Hematopoietic multipotent progenitor cell treated with erythropoietin and hydrocortisone succinate and interleukin-3 and kit ligand, for 17 days (in vitro differentiated cells): Measurements from ENCODE around the gene TP53AIP1.

ENCODE experiments used
- DNase-seq: peaks from one replicate; pipeline ENCODE4 v3.0.0-alpha.2; 2015; ENCODE audit warnings: low spot score

Gene TP53AIP1

DNA sequence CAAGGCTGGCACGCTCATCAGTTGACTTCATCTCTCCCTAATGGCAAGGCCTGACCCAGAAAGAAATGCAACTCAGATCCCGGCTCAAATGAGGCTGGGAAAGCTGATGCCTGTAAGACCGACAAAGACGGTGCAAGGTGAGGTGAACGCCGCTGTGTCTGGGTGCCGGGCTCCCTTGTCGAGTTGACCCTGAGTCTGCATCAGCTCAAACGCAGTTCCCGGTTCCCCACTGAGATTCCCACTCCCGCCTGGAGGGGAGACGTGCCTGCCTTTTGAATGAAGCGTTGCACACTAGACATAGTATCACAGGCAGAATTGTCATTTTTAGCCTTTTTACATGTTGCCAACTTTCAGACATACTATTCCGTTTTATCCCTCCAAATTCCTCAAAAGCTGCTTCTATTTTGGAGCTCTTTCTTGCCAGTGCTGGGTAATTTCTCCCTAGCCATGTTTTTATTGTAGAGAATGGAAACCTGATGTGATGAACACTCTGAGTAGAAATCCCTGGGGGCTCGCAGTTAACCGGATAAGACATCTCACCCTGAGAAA, 831 bp upstream of the TP53AIP1 start:
- no peak for DNase-seq

DNA sequence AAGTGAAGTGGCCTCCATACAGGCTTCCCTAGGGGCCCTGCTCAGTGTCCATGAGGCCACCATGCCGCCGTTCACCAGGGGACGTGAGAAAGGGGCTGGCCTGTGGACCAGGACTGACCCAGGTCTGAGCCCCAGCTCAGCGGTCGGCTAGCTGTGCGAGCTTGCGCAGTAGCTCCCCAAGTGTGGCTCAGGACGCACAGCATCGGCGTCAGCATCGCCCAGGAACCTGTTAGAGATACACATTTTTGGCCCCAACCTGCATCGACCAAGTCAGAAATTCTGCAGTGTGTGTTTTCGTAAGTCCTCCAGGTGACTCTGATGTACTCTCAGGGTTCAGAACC, 429 bp downstream of the TP53AIP1 start:
- no peak for DNase-seq

DNA sequence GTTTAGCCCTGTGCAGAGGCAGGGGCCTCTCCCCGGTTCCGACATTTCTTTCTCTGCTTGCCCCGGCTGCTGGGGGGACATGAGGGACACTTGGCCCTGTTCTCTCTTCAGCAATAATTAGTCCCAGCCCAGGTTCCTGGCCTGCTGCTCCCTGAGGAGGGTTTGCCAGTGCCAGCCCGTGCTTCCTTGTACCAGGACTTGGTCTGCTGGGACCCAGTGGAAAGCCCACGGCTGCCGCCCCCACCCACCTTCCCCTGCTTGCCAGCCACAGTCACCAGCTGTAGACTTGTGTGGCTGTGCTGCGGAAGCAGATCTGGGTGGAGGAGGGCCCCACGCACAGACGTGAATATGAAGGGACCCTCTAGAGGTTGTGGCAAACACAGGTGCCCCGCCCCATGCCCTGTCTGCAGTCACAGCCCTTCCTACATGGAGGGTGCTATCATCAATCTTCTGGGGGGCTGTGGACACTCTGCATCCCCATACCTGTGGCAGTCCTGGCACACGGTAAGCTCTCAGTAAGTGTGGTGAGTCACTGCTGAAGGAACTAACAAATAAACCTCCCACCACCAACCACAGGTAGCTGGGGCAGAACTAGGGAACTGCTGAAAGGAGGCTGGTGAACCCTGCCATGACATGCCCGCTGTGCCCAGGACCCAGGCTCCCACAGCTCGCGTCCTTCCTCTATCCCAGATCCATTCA, 949 bp downstream of the TP53AIP1 start:
- no peak for DNase-seq

DNA sequence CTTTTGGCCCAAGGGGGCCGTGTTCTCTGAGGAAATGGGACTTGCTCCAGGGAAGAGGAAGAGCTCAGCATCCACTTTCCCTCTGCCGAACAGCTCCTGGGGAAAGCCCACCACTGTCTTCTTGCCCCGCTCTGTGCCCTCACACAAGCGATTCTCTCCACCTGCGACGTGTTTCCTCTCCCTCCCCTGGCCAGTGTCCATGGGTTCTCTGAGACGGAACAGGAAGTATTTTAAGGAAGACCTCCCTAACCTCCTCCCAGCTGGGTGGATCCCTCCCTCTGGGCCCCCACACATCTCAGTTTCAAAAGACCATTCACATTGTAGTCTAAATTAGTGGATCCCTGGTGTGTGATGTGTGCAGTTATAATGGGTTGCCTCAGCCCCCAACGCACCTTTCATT, 1.6 kb downstream of the TP53AIP1 start:
- no peak for DNase-seq

DNA sequence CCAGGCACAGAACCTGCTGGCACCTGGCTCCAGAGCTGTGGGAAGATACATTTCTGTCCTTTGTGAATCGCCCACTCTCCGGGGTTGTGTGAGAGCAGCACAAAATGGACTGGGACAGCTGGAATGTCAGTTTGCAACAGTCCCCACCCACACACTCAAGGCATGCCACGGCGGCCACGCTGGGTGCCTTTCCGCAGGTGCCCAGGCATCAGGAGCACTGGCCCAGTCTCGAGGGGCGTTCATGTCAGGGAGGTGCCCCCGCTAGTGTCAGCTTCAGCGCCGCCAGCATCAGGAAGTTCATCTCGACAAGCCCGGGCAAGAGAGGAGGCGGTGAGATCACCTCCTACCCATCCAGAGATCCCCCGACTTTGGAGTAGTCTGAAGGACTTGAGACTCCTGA, 2.1 kb downstream of the TP53AIP1 start:
- no peak for DNase-seq

DNA sequence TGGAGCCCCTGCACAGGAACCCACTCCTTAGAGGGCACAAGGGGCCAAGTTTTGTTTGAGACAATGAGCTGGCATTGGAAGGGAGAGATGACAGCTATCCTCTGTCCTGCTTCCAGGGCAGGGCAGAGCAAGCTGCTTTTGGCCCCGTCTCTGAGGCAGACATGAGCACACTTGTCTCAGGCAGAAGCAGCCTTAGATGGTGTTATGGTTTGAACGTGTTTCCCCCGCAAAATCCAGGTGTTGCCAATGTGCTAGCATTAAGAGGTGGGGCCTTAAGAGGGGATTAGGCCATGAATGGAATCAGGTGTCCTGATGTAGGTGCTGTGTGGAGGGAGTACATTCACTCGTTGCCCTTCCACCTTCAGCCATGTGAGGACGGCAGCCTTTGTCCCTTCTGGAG, 2.5 kb downstream of the TP53AIP1 start:
- DNase-seq: no peak

DNA sequence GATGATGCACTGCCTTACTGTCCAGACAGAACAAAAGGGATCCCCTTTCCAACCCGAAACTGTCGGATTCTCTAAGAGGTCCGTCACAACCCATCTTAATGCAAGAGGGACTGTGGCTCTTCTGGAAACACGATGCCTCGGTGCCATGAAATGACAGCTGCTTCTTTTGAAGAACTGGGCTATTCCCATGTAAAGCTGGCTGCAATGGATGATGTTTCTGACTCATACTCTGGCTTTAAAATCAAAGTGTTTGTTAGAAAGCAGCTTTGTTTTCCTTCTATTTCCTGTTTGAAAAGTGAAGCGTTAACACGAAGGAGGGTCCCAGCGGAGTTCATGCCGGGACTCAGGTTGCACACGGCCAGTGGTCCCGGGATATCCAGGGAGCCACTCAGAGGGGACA, 3.1 kb downstream of the TP53AIP1 start:
- no peak for DNase-seq

DNA sequence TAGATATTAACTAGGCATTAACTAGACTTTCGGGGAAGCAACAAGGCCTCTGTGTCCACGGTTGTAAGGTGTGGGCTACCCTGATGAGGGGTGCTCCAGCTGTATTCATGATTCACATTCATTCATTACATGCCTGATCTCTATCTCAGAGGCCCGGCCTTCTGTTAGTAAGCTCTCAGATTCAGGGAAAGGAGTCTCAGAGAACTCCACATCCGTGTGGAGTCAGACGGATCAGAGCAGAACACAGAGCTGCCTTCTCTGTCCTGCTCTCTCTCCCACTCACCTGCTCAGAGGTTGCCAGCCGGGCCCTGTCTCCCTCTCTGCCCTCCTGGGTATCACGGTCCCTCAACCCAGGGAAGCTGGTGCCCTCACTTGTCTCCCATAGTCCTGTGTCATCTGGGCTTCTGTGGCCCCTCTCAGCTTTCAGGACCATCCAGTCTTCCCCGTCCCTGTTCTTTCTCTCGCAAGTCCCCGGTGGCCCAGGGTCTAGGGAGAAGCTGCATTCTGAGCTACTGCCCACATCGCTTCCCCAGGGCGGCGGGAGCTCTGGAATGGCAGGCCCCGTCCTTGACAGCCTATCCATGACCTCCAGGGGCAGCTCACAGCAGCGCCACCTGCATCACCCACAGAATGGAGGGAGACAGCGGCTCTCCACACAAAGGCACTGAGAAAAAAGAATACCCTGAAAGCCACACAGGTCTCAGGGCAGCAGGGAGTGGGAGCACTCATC, 4.3 kb downstream of the TP53AIP1 start:
- DNase-seq: no peak

DNA sequence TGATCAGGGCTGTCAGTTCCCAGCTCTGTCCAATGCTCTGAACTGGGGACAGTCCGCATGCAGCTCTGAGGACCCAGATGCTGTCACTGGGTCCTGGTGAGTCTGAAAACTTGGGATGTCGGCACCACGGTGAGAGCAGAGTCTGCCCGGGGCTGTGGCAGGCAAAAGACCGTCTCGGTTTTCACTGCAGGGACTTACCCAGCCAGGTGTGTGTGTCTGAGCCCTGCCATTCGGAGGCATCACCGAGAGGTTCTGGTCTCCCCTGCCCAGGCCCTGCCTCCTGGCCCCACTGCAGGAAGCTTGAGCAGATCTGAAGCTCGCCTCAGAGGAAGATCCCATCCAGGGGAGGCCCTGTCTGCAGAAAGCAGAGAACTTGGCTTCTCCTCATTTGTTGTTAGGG, 5.2 kb downstream of the TP53AIP1 start:
- DNase-seq: no peak

DNA sequence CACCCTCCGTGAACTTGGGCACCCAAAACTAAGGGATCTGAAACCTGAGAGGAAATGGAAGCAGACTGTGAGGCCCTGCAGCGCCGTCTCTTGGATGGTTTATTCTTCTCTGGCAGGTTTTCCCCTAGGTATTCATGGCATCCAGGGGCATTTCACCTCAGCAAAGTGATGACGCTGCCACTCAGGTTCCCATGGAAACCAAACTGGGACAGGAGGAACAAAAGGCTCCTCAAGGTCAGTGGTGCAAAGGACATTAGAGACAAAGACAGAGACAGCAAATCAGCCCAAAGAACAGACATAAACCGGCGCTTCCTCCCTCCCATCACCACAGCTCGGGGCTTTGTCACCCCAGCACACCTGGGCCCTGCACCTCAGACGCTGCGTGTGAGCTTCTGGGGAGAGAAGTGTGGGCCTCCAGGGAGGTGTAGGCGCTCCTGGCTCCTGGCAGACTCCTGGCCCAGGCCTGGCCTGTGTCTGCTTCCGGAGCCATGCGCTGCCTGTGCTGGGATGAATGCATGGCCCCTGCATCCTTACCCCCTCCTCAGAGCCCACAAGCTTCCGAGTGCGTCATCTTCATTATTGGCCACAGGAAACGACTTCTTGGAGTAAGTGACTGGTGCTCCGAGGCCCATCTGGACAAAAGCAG, 5.9 kb downstream of the TP53AIP1 start:
- no peak for DNase-seq

DNA sequence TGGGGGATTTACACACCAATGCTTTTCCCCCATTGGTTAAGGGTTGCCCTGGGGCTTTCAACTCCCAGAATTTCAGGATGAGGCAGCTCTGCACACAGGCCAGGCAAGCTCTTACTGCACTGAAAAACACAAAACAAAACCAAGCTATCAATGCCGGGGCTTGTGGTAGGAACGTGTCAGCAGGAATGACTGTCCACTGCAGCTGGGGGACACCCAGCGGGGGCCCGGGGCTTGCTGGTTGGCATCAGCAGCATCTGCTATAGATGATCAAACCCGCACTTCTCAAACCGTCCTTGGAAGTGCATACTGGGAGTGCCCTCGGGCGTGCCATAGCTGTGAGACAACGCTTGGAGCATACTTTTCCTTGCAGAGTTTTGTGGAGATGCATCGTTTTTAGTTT, 7.7 kb downstream of the TP53AIP1 start:
- no peak for DNase-seq

DNA sequence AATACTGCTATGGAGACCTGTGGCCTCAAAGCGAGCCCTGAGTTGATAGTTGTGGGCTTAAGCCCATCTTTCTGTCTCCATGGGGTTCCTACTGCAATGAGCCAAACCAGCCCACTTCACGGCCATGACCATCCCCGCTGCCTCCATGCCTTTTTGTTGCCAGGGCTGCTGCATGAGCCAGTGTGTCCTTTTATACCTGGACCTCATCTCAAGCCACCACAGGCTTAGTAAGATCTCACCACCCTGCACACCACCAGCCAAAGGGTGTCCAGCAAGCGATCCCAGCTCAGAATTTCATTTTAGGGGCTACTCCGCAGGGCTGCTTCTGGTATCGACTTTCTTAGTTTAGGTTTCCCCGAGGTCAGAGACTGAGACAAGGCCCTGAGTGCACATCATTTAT, 8.3 kb downstream of the TP53AIP1 start:
- DNase-seq: no peak

DNA sequence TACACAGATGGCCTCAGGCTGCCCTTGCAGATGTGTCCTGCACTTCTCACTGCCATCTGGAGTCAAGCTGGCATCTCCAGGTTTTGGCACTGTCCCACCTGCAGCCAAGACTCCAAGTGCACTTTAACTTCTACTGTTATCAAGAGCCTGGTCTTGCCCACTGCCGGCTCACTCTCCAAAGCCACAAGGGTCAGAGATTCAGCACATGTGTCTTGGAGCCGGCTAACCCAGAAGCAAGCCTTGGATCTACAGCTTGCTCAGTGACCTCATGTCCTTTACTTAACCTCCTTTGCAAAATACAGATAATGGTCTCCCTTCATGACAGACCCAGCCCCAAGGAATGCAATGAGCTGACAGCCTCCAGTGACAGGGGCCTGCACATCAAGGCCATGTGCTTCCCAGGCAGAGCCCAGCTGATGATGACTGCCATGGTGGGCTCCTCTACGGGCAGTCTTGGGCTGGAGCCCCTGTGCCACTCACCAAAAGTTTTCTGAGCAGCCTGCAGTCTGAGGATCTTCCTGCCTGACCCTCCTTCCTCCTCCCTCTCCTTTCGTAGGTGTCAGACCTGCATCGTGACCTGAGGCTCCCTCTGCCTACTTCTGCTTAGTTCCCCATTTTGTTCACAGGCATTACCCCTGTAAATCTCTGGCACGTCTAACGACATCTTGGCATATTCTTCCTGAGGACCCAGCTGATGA, 9.0 kb downstream of the TP53AIP1 start:
- DNase-seq: no peak

DNA sequence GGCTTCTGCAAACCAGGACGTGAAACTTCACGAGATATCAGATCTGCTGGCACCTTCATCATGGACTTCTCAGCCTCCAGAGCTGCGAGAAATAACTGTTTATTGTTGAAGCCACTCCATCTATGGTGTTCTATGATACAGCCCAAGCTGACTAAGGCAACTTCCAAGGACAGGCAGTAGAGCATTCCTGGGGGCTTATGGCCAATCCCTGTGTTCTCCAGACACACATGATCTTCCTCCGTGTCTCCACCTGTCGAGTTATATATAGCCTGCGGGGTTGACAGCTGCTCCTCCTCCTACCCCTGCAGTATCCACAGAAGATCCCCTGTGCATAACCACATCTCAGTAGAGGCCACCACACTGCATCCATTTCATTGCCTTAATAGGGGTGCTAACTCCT, 11.0 kb downstream of the TP53AIP1 start:
- no peak for DNase-seq

DNA sequence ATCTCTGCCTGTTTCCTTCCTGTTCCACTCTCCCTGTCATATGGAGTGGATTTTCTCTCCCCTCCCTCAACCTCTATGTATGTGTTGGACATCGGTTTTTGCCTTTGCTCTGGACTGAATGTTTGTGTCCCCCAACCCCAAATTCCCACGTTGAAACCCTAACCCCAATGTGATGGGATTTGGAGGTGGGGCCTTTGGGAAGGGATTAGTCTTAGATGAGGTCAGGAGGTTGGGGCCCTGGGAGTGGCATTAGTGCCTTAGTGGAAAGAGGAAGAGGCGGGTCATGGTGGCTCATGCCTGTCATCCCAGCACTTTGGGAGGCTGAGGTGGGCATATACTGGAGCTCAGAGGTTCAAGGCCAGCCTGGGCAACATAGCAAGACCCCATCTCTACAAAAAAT, 11.6 kb downstream of the TP53AIP1 start:
- DNase-seq: no peak

DNA sequence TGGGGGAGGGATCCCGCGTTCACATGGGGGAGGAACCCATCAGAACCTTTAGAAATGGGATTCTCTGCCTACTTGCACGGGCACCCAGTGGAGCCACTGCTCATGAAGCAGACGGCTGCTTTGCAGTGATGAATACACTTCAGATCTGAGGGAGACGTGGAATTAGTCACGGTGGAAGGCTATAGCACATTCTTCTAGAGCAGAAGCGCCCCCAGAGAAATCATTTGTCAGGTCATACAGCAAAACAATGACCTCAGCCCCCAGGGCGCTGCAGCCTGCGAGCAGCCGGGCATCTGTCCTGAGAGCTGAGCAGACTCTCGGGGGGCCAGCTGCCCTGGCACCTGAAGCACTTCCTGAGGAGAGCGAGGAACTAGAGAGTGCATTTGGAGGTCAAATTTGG, 12.7 kb downstream of the TP53AIP1 start:
- DNase-seq: no peak

DNA sequence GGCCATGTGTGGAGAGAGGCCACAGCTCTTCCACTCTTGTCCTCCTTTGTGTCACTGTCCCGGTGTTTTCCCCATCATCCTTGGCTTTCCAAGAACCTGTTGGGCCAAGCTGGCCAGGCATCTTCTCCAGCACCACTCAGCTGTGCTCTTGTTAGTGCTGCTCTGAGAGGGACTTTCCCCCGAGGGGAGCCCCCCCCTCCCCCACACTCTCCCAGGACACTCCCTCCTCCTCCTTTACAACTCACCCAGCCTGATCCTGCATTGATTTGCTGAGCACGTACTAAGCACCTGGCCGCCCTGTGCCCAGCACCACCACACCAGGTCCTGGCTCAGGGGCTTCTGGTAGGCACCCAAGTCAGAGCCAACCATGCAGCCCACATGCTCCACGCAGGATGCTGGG, 13.2 kb downstream of the TP53AIP1 start:
- no peak for DNase-seq

DNA sequence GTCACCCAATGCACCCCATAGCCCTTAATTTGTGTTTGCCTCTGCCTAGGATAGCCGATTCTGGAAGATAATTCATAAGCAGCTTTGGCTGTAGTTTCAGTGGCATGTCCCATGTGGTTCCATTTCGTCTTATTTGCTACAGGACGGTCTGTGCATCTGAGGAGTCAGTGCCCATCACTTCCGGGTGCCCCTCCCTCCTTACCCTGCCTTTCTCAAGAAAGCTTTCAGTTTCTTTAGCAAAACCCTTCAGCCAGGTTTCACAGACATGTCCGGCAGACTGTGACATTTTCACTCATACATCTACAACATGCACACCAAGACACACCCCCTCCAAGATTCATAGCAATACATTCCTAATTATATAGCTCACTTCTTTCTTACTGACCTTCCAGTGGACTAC, 14.3 kb downstream of the TP53AIP1 start:
- DNase-seq: no peak

DNA sequence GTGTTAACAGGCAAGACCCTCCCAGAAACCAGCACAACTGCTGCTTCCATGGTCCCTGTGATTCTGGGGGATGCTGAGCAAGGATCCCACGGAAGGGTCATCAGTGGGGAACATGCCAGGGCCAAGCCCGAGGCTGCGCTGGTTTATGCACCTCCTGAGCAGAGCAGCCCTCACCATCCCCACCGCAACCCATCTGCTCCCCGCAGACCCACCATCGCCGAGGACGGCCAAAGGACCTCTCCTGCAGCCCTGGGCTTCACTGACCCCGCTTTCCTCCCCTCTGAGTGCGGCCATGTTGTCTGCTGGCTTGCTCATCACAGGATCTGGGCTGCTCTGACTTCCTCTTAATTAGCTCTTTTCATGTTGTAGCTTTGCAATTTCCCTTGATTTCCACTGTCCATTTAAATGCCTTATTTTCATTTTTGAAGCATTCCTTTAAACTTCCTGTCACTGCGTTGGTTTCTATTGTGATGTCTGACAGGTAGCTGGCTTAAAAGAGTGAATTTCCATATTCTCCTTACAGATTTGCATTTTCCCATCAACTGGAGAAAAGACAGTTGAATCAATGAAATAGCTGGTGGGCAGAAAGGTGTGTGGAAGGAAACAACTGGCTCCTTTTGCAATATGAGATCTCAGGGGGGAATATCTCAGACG, 14.9 kb downstream of the TP53AIP1 start:
- DNase-seq: no peak

DNA sequence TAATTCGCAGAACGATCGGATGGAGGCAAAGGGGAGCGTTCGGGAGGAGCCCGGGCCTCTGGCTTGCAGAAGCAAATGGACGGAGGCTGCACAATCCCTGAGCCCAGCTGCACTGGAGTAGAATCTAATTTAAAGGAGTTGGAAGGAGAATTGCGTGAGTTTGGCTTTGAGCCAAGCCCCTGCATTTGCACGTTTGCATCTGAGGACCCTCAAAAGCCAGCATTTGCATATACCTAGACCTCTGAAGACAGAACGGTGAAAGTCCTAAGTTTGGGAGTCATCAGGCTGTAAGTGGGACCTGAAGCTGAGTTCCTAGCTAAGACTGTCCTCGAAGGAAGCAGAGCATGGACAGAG, 15.6 kb downstream of the TP53AIP1 start:
- DNase-seq: no peak

DNA sequence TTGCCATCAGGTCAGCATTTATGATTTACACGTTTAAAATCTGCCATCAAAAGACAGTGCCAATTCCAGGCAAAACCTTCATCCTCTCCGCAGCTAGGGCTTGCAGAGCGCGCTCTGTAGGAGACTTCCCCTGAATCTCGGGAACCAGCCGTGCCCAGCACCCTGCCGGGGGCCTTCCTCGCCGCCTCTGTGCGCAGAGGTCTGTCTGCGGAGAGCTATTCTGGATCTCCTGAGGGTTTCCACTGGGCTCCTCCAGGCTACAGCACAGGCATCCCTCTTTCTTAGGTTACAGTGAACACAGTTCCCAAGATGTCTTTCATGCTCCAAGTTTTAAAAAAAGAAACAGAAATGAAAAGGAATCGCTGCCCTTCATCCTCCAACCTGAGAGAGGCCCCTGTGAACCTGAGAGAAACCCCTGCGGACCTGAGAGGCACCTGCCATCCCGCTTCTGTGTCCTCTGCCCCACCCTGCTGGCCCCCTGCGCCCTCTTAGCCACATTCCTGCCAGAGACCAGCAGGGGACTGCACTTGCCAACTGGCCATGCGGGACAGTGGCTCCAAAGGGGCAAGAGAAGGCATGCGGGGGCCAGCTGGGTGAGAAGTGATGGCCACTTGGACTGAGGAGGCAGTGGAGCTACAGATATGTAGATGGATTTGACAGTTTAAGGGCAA, 16.1 kb downstream of the TP53AIP1 start:
- no peak for DNase-seq

DNA sequence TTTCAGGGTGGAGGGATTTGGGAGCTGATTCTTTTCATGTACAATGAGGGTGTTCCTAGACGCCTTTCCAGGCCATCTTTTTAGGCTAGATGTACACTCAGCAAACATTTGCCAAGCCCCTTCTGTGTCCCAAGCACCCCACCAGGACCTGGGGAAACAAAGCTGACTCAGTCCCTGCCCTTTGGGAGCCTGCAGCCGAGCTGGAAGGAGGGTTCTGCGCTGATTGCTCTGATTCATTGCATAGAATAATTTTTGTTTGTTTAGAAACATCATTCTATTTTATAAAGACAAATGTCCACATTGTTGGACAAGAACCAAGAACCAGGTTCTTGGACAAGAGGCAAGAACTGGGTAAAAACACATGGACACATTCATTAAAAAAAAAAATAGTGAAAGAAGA, 16.7 kb downstream of the TP53AIP1 start:
- no peak for DNase-seq
